ENCODE results near the gene MTRF1.

MTRF1 gene

GRCh38 chr13:41276824-41277223 is 13.4 kb upstream of the MTRF1 start:
- DNase-seq (ENCODE audit: low spot score): no peak
- H3K4me2 ChIP-seq (ENCODE audit: insufficient read depth, low read length, poor library complexity, severe bottlenecking): no peak overlapping the region

DNA sequence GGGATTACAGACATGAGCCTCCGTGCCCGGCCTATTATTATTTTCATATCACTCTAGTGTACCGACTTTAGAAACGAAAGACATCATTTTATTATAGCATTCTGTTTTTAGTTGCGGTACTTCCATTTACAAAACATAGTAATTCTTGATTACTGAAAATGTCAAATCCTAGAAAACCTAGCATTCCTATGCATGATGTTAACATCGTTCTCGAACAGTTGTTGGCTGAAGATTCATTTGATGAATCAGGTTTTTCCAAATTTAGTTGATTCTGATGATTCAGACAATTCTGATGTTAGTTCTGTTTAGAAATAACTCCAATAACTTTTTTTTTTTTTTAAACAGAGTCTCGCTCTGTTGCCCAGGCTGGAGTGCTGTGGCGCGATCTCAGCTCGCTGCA is 11.5 kb upstream of the MTRF1 start:
- Histone ChIP-seq H3K18ac (ENCODE audit: low read length) (no peak overlapping the region), H3K9me3 (replicated peaks in 1 of 2; ENCODE audit: control insufficient read depth in 2 of 2, insufficient read depth in 1 of 2, low read depth in 1 of 2, low read length in 2 of 2) (peaks cover 0 to 6% of the 10 kb centered on the region in 2 donors), H3K23ac (ENCODE audit: low read depth, low read length, poor library complexity) (no peak overlapping the region), H3K9ac (ENCODE audit: low read depth, low read length, poor library complexity) (no peak overlapping the region), H3K27me3 (ENCODE audit: control insufficient read depth in 3 of 3, insufficient read depth in 3 of 3, low read depth in 1 of 3, low read length in 3 of 3) (no peaks in the 10 kb centered on the region), H3K4me2 (ENCODE audit: insufficient read depth, low read length, poor library complexity, severe bottlenecking) (no peak overlapping the region), H2BK120ac (ENCODE audit: low read depth, low read length) (no peak overlapping the region), H4K91ac (ENCODE audit: low read depth, low read length, poor library complexity) (no peak overlapping the region), H2AK5ac (ENCODE audit: low read depth, low read length) (no peak overlapping the region), H2BK12ac (ENCODE audit: low read length) (no peak overlapping the region), H3K4me3 (ENCODE audit: low read length in 2 of 2) (no peak overlapping the region), H3K4ac (ENCODE audit: low read length) (no peak overlapping the region), H4K8ac (ENCODE audit: low read depth, low read length) (no peak overlapping the region), H3K79me1 (ENCODE audit: low read depth, low read length) (no peaks in the 10 kb centered on the region), H2BK5ac (ENCODE audit: low read length) (no peak overlapping the region), H3K36me3 (replicated peaks in 1 of 2; ENCODE audit: control insufficient read depth in 2 of 2, insufficient read depth in 2 of 2, low read length in 2 of 2) (no peaks in the 10 kb centered on the region), H2BK15ac (ENCODE audit: low read length) (no peak overlapping the region), H3K4me1 (ENCODE audit: control insufficient read depth in 2 of 2, insufficient read depth in 1 of 2, low read depth in 1 of 2, low read length in 2 of 2) (no peaks in the 10 kb centered on the region), H3K14ac (ENCODE audit: low read length) (no peak overlapping the region), H2AFZ (ENCODE audit: low read length) (no peak overlapping the region), H3K27ac (replicated peaks; ENCODE audit: low read length) (no peak overlapping the region)
- whole genome bisulfite sequencing, 2 donors (ENCODE audit: extremely low coverage in 2 of 2, insufficient read length in 2 of 2, insufficient replicate concordance in 1 of 2): no CpG with 5 or more reads among the region's 11 CpGs
- no peak for DNase-seq (ENCODE audit: low spot score)

More at GRCh38 chr13:41276824-41277223, 13.4 kb upstream of the MTRF1 start:
- Histone ChIP-seq H3K14ac (ENCODE audit: low read length) (no peak overlapping the region), H2AFZ (ENCODE audit: low read length) (no peak overlapping the region), H3K9me3 (replicated peaks in 1 of 2; ENCODE audit: control insufficient read depth in 2 of 2, insufficient read depth in 1 of 2, low read depth in 1 of 2, low read length in 2 of 2) (no peaks in the 10 kb centered on the region), H2BK120ac (ENCODE audit: low read depth, low read length) (no peak overlapping the region), H2AK5ac (ENCODE audit: low read depth, low read length) (no peak overlapping the region), H3K27ac (replicated peaks; ENCODE audit: low read length) (no peak overlapping the region), H2BK12ac (ENCODE audit: low read length) (no peak overlapping the region), H3K23ac (ENCODE audit: low read depth, low read length, poor library complexity) (no peak overlapping the region), H4K91ac (ENCODE audit: low read depth, low read length, poor library complexity) (no peak overlapping the region), H3K4me1 (ENCODE audit: control insufficient read depth in 2 of 2, insufficient read depth in 1 of 2, low read depth in 1 of 2, low read length in 2 of 2) (no peaks in the 10 kb centered on the region), H3K18ac (ENCODE audit: low read length) (no peak overlapping the region), H4K8ac (ENCODE audit: low read depth, low read length) (no peak overlapping the region), H3K27me3 (ENCODE audit: control insufficient read depth in 3 of 3, insufficient read depth in 3 of 3, low read depth in 1 of 3, low read length in 3 of 3) (no peaks in the 10 kb centered on the region), H3K4ac (ENCODE audit: low read length) (no peak overlapping the region), H3K36me3 (replicated peaks in 1 of 2; ENCODE audit: control insufficient read depth in 2 of 2, insufficient read depth in 2 of 2, low read length in 2 of 2) (no peaks in the 10 kb centered on the region), H3K79me1 (ENCODE audit: low read depth, low read length) (no peaks in the 10 kb centered on the region), H2BK5ac (ENCODE audit: low read length) (no peak overlapping the region), H2BK15ac (ENCODE audit: low read length) (no peak overlapping the region), H3K4me3 (ENCODE audit: low read length in 2 of 2) (no peak overlapping the region), H3K9ac (ENCODE audit: low read depth, low read length, poor library complexity) (no peak overlapping the region)

GRCh38 chr13:41273831-41274441 is 10.6 kb upstream of the MTRF1 start:
- H3K4me2 ChIP-seq (ENCODE audit: insufficient read depth, low read length, poor library complexity, severe bottlenecking): no peak overlapping the region
- H3K79me1 ChIP-seq (ENCODE audit: low read depth, low read length): no peaks in the 10 kb centered on the region
- no peak overlapping the region for H4K91ac ChIP-seq (ENCODE audit: low read depth, low read length, poor library complexity)
- H2AFZ ChIP-seq (ENCODE audit: low read length): no peak overlapping the region
- no peak overlapping the region for H2AK5ac ChIP-seq (ENCODE audit: low read depth, low read length)
- H3K36me3 ChIP-seq (replicated peaks in 1 of 2; ENCODE audit: control insufficient read depth in 2 of 2, insufficient read depth in 2 of 2, low read length in 2 of 2): no peaks in the 10 kb centered on the region
- H3K4me3 ChIP-seq (ENCODE audit: low read length in 2 of 2): no peak overlapping the region
- no peak overlapping the region for H2BK12ac ChIP-seq (ENCODE audit: low read length)
- no peak for DNase-seq (ENCODE audit: low spot score)
- H3K4me1 ChIP-seq (ENCODE audit: control insufficient read depth in 2 of 2, insufficient read depth in 1 of 2, low read depth in 1 of 2, low read length in 2 of 2): no peaks in the 10 kb centered on the region
- H3K18ac ChIP-seq (ENCODE audit: low read length): no peak overlapping the region
- H3K27ac ChIP-seq (replicated peaks; ENCODE audit: low read length): no peak overlapping the region
- H3K27me3 ChIP-seq (ENCODE audit: control insufficient read depth in 3 of 3, insufficient read depth in 3 of 3, low read depth in 1 of 3, low read length in 3 of 3): no peaks in the 10 kb centered on the region
- H2BK5ac ChIP-seq (ENCODE audit: low read length): no peak overlapping the region
- H3K9ac ChIP-seq (ENCODE audit: low read depth, low read length, poor library complexity): no peak overlapping the region
- H3K4ac ChIP-seq (ENCODE audit: low read length): no peak overlapping the region
- no peak overlapping the region for H2BK120ac ChIP-seq (ENCODE audit: low read depth, low read length)
- no peak overlapping the region for H3K14ac ChIP-seq (ENCODE audit: low read length)
- H3K9me3 ChIP-seq (replicated peaks in 1 of 2; ENCODE audit: control insufficient read depth in 2 of 2, insufficient read depth in 1 of 2, low read depth in 1 of 2, low read length in 2 of 2): peaks cover 0 to 13% of the 10 kb centered on the region in 2 donors
- no peak overlapping the region for H2BK15ac ChIP-seq (ENCODE audit: low read length)
- no peak overlapping the region for H4K8ac ChIP-seq (ENCODE audit: low read depth, low read length)
- WGBS, 2 donors (ENCODE audit: extremely low coverage in 2 of 2, insufficient read length in 2 of 2, insufficient replicate concordance in 1 of 2): no CpG with 5 or more reads among the region's 3 CpGs
- no peak overlapping the region for H3K23ac ChIP-seq (ENCODE audit: low read depth, low read length, poor library complexity)

DNA sequence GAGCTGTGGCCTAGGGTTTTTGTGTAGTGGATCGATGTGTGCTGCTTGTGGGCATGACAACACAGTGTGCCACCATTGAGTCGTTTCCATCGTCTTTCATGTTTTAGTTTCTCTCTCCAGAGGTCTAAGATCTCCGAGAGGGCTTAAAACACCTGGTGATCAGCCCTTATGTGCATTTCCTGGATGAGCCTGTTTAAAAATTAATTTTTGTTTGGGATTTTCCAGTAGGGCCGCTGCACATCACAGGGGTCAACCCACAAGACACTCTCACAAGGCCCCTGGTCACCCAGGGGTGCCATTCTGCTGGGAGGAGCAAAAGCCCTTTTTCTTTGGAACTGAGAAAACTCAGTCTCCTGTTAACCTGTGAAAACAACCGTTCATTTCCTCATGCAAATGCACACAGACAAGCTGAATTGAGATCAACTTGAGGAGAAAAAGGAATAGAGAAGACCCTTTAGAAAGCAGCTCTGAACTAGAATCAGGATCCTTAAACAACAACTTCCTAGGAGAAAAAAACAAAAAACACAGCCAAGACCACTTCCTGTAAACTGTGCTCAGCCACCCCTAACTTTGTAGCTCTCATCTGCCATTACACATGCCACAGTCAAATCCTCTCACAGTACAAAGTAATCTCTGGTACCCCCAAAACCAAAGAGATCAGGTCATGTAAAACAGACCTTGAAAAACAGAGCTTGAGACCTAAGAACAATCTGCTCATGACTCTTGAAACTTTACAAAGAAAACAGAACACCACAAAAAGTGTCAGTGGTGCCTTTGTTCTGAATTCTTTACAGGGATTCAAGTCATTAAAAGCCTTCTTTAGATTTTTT is 8.3 kb upstream of the MTRF1 start:
- Histone ChIP-seq H2BK15ac (ENCODE audit: low read length) (no peak overlapping the region), H3K4me3 (ENCODE audit: low read length in 2 of 2) (no peak overlapping the region), H3K27me3 (ENCODE audit: control insufficient read depth in 3 of 3, insufficient read depth in 3 of 3, low read depth in 1 of 3, low read length in 3 of 3) (no peaks in the 10 kb centered on the region), H2BK120ac (ENCODE audit: low read depth, low read length) (no peak overlapping the region), H3K4ac (ENCODE audit: low read length) (no peak overlapping the region), H2AFZ (ENCODE audit: low read length) (peak overlapping the region; percentile 45), H2AK5ac (ENCODE audit: low read depth, low read length) (no peak overlapping the region), H3K27ac (replicated peaks; ENCODE audit: low read length) (no peak overlapping the region), H3K79me1 (ENCODE audit: low read depth, low read length) (no peaks in the 10 kb centered on the region), H4K91ac (ENCODE audit: low read depth, low read length, poor library complexity) (no peak overlapping the region), H3K9me3 (replicated peaks in 1 of 2; ENCODE audit: control insufficient read depth in 2 of 2, insufficient read depth in 1 of 2, low read depth in 1 of 2, low read length in 2 of 2) (peaks cover 0 to 23% of the 10 kb centered on the region in 2 donors), H2BK12ac (ENCODE audit: low read length) (no peak overlapping the region), H3K23ac (ENCODE audit: low read depth, low read length, poor library complexity) (no peak overlapping the region), H2BK5ac (ENCODE audit: low read length) (no peak overlapping the region), H3K9ac (ENCODE audit: low read depth, low read length, poor library complexity) (no peak overlapping the region), H3K14ac (ENCODE audit: low read length) (no peak overlapping the region), H3K36me3 (replicated peaks in 1 of 2; ENCODE audit: control insufficient read depth in 2 of 2, insufficient read depth in 2 of 2, low read length in 2 of 2) (no peaks in the 10 kb centered on the region), H3K4me1 (ENCODE audit: control insufficient read depth in 2 of 2, insufficient read depth in 1 of 2, low read depth in 1 of 2, low read length in 2 of 2) (no peaks in the 10 kb centered on the region), H3K18ac (ENCODE audit: low read length) (no peak overlapping the region), H3K4me2 (ENCODE audit: insufficient read depth, low read length, poor library complexity, severe bottlenecking) (no peak overlapping the region), H4K8ac (ENCODE audit: low read depth, low read length) (no peak overlapping the region)
- no CpG with 5 or more reads among the region's 6 CpGs for WGBS, 2 donors (ENCODE audit: extremely low coverage in 2 of 2, insufficient read length in 2 of 2, insufficient replicate concordance in 1 of 2)
- no peak for DNase-seq (ENCODE audit: low spot score)
